Common myeloid progenitor, CD34-positive (primary cell): ENCODE measurements around the gene STMP1.

ENCODE experiments used
- CTCF ChIA-PET: fragments of 350-600 bp; sonication (Branson Sonifier 250); formaldehyde crosslinking; loops from one replicate; lab custom pipeline; 2021; ENCODE audit warnings: antibody characterized with exemption; lab: Charles Lee
- POLR2A ChIA-PET: fragments of 350-600 bp; sonication (Branson Sonifier 250); formaldehyde crosslinking; loops from one replicate; lab custom pipeline; 2021; ENCODE audit warnings: antibody characterized with exemption; lab: Charles Lee
- DNase-seq, 3 donors: peaks; one replicate each; pipeline versions ENCODE4 v3.0.0 to v3.0.0-alpha.2; 2013
- H3K27ac ChIP-seq, 2 experiments: 1 replicate in 1 of 2; 2 replicates in 1 of 2; pipeline ENCODE4 v1.7.0; 2013; ENCODE audit warnings: inconsistent platforms in 2 of 2, low read length in 2 of 2, mild to moderate bottlenecking in 2 of 2, low read depth in 1 of 2, moderate library complexity in 1 of 2; ENCODE audit not compliant: severe bottlenecking in 2 of 2, insufficient read depth in 1 of 2, poor library complexity in 1 of 2
- H3K27me3 ChIP-seq, 5 experiments: replicated peaks in 2 of 5; 1 replicate in 3 of 5; 2 replicates in 2 of 5; pipeline versions ENCODE4 v1.6.1 to v1.7.0; 2013; ENCODE audit warnings: low read length in 4 of 5, mild to moderate bottlenecking in 2 of 5, moderate library complexity in 2 of 5, inconsistent platforms in 1 of 5; ENCODE audit not compliant: insufficient read depth in 5 of 5, control insufficient read depth in 4 of 5
- H3K36me3 ChIP-seq, 4 experiments: 1 replicate in 2 of 4; 2 replicates in 2 of 4; pipeline versions ENCODE4 v1.6.1 to v1.7.0; 2013; ENCODE audit warnings: low read length in 3 of 4, control low read depth in 1 of 4, mild to moderate bottlenecking in 1 of 4; ENCODE audit not compliant: control insufficient read depth in 4 of 4, insufficient read depth in 4 of 4
- H3K4me1 ChIP-seq, 4 experiments: 1 replicate in 3 of 4; 2 replicates in 1 of 4; pipeline versions ENCODE4 v1.6.1 to v1.7.1; 2013; ENCODE audit warnings: low read length in 3 of 4, mild to moderate bottlenecking in 3 of 4, control low read depth in 1 of 4, inconsistent platforms in 1 of 4, moderate library complexity in 1 of 4; ENCODE audit not compliant: control insufficient read depth in 4 of 4, insufficient read depth in 4 of 4; ENCODE audit errors: control extremely low read depth in 1 of 4
- H3K4me3 ChIP-seq, 7 experiments: 1 replicate in 4 of 7; 2 replicates in 3 of 7; pipeline versions ENCODE4 v1.5.1 to v1.7.0; 2013; ENCODE audit warnings: mild to moderate bottlenecking in 7 of 7, low read length in 6 of 7, moderate library complexity in 6 of 7, inconsistent platforms in 2 of 7, low read depth in 2 of 7, control low read depth in 1 of 7; ENCODE audit not compliant: insufficient read depth in 4 of 7, control insufficient read depth in 1 of 7; ENCODE audit errors: extremely low read depth in 1 of 7
- H3K9me3 ChIP-seq, 5 experiments: 1 replicate in 4 of 5; 2 replicates in 1 of 5; pipeline versions ENCODE4 v1.6.1 to v1.7.1; 2013; ENCODE audit warnings: low read length in 4 of 5, mild to moderate bottlenecking in 2 of 5, inconsistent platforms in 1 of 5, low read depth in 1 of 5, moderate library complexity in 1 of 5; ENCODE audit not compliant: control insufficient read depth in 4 of 5, insufficient read depth in 2 of 5; ENCODE audit errors: control extremely low read depth in 1 of 5
- WGBS: methylation state at CpG from one replicate; pipeline ENCODE4 v1.1.5; 2013; ENCODE audit not compliant: insufficient coverage; 5-methylcytosine and 5-hydroxymethylcytosine counted together

Gene STMP1

GRCh38 chr7:135712796-135713195, 50.5 kb downstream of the STMP1 start:
- Histone ChIP-seq H3K27me3 (no peaks in the 10 kb centered on the region), H3K36me3 (no peaks in the 10 kb centered on the region), H3K4me1 (no peaks in the 10 kb centered on the region), H3K27ac (no peak overlapping the region), H3K9me3 (no peaks in the 10 kb centered on the region), H3K4me3 (no peak overlapping the region)
- POLR2A ChIA-PET: interaction anchor here (0.6 kb wide), 1 partner anchor 151 kb away, joined by 3 read pairs; no protein-coding TSS in a partner anchor
- CTCF ChIA-PET: no interaction called here
- 89% methylated on average over 5 of the region's 7 CpGs for WGBS
- DNase-seq: no peak

GRCh38 chr7:135713836-135714470, 51.6 kb downstream of the STMP1 start:
- DNase-seq: no peak
- ChIA-PET CTCF (no interaction called here), POLR2A (no interaction called here)
- H3K36me3 ChIP-seq: no peaks in the 10 kb centered on the region
- WGBS: 94% methylated on average over 2 of the region's 4 CpGs
- H3K9me3 ChIP-seq: no peaks in the 10 kb centered on the region
- H3K4me1 ChIP-seq: no peaks in the 10 kb centered on the region
- no peaks in the 10 kb centered on the region for H3K27me3 ChIP-seq
- H3K27ac ChIP-seq: no peak overlapping the region
- no peak overlapping the region for H3K4me3 ChIP-seq

- POLR2A ChIA-PET: no interaction called here
- Histone ChIP-seq H3K27ac (no peak overlapping the region), H3K4me1 (no peaks in the 10 kb centered on the region), H3K4me3 (no peak overlapping the region), H3K36me3 (no peaks in the 10 kb centered on the region), H3K9me3 (no peaks in the 10 kb centered on the region), H3K27me3 (no peaks in the 10 kb centered on the region)
- no peak for DNase-seq
- CTCF ChIA-PET: no interaction called here
- 98% methylated on average over 18 of the region's 20 CpGs for WGBS
These were observed 52.3 kb downstream of the STMP1 start for GRCh38 chr7:135714534-135715009.

- H3K9me3 ChIP-seq: no peaks in the 10 kb centered on the region
- 99% methylated on average over 5 of the region's 5 CpGs for WGBS
- H3K4me1 ChIP-seq: no peaks in the 10 kb centered on the region
- no peak for DNase-seq
- CTCF ChIA-PET: no interaction called here
- H3K4me3 ChIP-seq: no peak overlapping the region
- no peaks in the 10 kb centered on the region for H3K36me3 ChIP-seq
- H3K27me3 ChIP-seq: no peaks in the 10 kb centered on the region
- POLR2A ChIA-PET: no interaction called here
- H3K27ac ChIP-seq: no peak overlapping the region
These were observed 52.8 kb downstream of the STMP1 start for GRCh38 chr7:135715055-135715522.

GRCh38 chr7:135715673-135716072, 53.4 kb downstream of the STMP1 start:
- Histone ChIP-seq H3K36me3 (no peaks in the 10 kb centered on the region), H3K4me3 (no peak overlapping the region), H3K4me1 (no peaks in the 10 kb centered on the region), H3K27me3 (no peaks in the 10 kb centered on the region), H3K9me3 (no peaks in the 10 kb centered on the region), H3K27ac (no peak overlapping the region)
- CTCF ChIA-PET: no interaction called here
- WGBS: no CpG with 5 or more reads among the region's 1 CpG
- DNase-seq: no peak
- POLR2A ChIA-PET: no interaction called here

GRCh38 chr7:135716677-135717238, 54.4 kb downstream of the STMP1 start:
- Histone ChIP-seq H3K36me3 (no peaks in the 10 kb centered on the region), H3K27ac (no peak overlapping the region), H3K27me3 (no peaks in the 10 kb centered on the region), H3K9me3 (no peaks in the 10 kb centered on the region), H3K4me3 (no peak overlapping the region), H3K4me1 (no peaks in the 10 kb centered on the region)
- ChIA-PET POLR2A (no interaction called here), CTCF (no interaction called here)
- 95% methylated on average over 5 of the region's 9 CpGs for WGBS
- no peak for DNase-seq

- CTCF ChIA-PET: interaction anchor here (1.3 kb wide), 1 partner anchor 13 kb away, joined by 3 read pairs; no protein-coding TSS in a partner anchor
- no peak for DNase-seq
These were observed 55.4 kb downstream of the STMP1 start for GRCh38 chr7:135717693-135718092.

More at GRCh38 chr7:135717693-135718092, 55.4 kb downstream of the STMP1 start:
- H3K4me1 ChIP-seq: no peaks in the 10 kb centered on the region
- no peak overlapping the region for H3K27ac ChIP-seq
- POLR2A ChIA-PET: no interaction called here
- no peaks in the 10 kb centered on the region for H3K9me3 ChIP-seq
- WGBS: 88% methylated on average over 1 of the region's 3 CpGs
- no peaks in the 10 kb centered on the region for H3K27me3 ChIP-seq
- no peaks in the 10 kb centered on the region for H3K36me3 ChIP-seq
- no peak overlapping the region for H3K4me3 ChIP-seq
